ENCODE data around the gene CEBPB.
"Not testable (repeated sequence)": the region's sequence is repeated elsewhere in the genome, so short reads cannot be mapped to it uniquely, and the experiment has no call there.

Gene CEBPB

DNA sequence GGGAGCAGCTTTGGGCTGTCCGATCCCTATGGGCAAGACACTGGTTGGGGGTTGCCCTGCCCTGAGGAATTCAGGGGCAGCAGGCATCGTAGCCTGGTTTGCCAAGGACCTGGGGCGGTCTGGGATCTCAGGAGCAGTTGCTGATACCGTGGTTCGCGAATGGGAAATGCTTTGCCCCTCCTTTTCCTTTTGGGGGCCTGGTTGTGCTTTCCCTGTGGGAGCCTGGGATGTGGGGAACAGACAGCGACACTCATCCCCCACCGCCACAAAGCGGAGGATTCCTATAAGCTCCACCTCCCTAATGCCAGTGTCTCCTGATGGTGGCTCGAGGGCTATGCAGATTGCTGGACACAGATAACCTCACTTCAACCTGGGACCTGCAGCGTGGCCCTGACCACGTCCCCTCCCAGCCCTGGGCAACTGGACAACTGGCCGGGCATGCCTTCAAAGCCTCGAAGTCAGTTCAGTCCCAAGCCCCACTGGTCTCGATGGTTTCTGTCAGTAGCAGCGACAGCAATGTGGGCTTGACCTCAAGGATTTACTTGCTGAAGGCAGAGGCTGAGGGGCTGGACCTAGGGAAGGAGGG lies 3.3 kb downstream of the CEBPB start:
- no peak for DNase-seq

DNA sequence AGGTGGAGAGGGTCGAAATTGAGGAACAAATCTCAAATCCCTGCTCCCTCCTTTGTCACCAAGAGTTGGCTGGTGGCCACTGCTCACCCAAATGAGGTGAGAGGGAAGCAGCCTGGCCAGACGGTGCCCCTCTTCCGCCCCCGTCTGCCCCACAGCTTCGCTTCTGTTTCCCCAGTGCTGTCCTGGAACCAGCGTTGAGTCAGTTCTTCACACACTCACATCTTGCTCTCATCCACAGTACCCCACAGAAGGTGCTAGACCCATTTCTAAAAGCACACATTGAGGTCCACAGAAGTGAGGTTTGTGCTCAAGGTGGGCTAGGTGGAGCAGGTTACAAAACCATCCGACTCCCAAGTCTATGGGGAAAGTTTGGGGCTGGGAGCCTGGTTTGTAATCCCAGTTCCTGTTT lies 3.8 kb downstream of the CEBPB start:
- DNase-seq = no peak

DNA sequence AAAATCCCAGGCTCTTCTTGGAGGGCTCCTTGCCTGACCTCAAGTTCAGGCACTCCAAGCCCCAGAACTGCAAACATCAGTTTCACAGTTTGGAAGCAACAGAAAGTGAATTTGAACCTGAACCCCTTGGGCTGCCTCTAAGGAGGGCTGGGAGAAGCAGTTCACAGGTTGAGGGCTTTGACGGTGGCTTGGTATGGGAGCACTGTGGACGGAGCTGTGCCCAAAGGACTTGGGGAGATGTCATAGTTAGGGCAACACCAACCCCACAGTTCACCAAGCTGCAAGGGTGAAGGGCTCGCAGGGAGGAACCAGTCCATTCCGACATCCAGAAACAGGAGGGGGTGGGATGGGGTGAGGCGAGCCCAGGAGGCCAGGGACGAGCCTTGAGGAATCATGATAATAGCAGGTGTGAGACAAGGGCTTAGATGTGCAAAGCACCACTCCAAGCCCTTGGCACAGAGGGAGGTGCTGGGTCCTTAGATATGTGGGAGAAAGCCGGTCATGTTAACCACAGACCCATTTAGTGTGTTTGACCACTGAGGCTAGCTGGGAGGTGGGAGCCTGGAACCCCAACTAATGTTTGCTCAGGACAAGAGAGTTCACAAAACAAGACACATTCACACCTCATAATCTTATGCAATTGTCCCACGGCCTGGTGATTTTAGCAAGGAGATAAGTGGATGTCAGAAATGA lies 4.3 kb downstream of the CEBPB start:
- DNase-seq = no peak

DNA sequence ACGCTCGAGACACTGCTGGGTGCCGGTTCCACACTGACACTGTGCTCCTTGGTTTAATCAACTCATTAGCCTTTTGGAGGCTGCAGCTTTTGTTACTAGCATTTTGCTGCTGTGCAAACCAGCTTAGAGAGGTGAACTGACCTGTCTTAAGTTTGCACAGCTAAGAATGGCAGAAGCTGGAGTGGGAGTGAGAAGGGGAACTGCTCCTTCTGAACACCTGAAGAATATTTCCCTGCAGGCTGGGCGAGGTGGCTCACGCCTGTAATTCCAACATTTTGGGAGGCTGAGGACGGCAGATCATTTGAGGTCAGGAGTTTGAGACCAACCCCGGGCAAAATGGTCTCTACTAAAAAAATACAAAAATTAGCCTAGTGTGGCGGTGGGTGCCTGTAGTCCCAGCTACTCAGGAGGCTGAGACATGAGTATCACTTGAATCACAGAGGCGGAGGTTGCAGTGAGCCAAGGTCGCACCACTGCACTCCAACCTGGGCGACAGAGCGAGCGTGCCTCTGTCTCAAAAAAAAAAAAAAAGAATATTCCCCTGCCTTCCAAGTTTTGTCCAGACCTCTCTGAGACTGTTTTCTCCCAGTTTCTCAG lies 5.0 kb downstream of the CEBPB start:
- DNase-seq = no peak

DNA sequence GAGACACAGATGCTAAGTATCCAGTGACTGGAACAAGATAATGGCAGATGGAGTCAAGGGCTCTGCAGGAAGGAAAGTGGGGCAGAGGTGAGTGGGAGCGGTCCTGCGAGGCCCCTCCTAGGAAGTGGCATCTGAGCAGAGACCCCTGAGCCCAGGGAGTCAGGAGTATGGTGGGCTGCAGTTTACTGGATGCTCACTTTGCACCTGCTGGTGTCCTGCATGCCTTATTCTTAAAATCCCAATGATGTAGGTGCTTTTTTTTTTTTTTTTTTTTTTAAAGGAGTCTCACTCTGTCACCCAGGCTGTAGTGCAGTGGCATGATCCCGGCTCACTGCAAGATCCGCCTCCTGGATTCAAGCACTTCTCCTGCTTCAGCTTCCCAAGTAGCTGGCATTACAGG lies 5.6 kb downstream of the CEBPB start:
- DNase-seq = no peak

DNA sequence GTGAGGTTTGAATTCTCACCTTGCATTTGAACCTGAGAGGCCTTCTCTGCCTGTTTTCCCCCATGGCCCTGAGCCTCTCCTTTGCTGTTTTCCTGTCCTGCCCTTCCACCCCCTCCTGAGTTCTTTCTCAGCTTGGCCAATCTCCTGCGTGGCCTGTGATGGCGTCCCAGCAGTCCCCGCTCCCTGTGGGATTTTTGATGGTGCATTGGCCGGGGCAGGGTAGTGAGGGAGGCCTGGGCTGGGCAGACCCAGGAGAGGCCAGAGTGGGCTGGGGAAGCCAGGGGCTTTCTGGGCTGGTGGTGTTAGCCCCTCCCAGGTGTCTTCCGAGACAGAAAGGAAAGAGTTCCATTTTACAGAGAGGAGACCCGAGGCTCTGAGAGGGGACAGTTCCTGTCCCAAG lies 6.3 kb downstream of the CEBPB start:
- no peak for DNase-seq

DNA sequence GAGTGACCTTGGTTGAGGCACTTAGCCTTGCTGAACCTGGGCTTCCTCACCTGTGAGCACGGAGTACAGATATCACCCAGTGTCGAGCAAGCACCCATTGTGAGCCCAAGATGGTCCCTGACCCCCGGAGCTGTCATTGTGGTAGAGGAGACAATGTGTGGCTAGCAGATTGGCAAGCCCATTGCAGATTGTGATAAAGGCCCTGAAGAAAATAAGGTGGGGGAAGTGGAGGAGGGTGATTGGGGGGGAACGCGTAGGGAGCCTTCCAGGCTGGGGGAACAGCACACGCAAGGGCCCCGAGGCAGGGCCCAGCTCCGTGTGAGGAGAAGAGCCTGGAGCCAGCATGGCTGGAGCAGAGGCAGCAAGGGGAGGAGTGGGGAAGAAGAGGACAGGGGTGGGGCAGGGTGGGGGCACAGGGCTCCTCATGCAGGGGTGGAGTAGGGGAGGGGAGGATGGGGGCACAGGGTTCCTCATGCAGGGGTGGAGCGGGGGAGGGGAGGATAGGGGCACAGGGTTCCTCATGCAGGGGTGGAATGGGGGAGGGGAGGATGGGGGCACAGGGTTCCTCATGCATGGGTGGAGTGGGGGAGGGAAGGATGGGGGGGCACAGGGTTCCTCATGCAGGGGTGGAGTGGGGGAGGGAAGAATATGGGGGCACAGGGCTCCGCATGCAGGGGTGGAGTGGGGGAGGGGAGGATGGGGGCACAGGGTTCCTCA lies 7.0 kb downstream of the CEBPB start:
- DNase-seq = no peak

DNA sequence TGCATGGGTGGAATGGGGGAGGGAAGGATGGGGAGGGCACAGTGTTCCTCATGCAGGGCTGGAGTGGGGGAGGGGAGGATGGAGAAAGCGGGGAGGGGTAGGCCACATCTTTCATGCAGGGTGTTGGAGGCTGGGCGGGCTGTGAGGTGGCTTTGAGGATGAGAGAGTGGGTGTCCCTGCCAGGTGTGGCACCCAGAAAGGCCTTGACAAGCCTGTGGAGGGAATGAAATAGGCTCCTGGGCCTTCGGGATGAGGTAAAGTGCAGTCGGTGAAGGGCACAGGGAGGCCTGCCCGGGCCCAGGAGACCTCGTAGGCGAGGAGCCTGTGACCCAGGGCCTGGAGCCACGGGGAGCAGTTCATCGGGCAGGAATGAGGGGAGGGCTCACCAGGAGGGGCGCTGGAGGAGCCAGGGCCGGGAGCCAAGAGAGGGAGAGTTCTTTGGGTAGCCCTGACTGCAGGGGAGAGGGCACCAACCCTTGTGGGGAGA lies 7.6 kb downstream of the CEBPB start:
- no peak for DNase-seq

DNA sequence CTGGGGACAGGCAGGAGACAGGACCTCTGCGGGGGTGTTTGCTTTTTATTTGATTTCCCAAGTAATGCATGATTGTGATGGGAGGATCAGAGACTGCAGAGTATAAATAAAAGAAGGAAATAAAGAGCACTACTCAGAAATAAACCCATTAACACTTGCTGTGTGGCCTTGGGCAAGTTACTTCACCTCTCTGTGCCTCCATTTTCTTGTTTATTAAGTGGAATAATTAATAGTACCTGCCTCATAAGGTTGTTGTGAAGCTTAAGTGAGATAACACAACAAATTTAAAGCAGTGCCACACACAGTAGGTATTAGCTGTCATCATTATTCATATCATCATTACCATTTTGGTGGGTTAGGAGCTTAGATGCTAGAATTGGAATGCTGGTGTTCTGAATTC lies 8.1 kb downstream of the CEBPB start:
- DNase-seq = no peak

DNA sequence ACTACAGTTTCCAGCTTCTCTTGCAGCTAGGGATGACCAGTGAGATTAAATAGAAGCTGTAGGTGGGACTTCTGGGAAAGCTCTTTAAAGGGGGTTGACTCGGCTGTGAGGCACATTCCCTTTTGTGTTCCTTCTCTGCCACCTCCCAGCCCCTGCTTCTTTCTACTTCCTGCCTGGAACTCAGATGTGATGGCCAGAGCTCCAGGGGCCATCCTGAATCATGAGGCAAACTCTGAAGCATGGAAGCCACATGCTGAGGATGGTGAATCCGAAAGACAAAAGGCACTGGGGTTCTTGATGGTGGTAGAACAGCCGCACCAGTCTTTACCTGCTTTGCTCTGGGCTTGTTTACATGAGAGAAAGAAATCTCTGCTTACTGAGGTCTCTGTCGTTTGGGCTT lies 9.1 kb downstream of the CEBPB start:
- no peak for DNase-seq

DNA sequence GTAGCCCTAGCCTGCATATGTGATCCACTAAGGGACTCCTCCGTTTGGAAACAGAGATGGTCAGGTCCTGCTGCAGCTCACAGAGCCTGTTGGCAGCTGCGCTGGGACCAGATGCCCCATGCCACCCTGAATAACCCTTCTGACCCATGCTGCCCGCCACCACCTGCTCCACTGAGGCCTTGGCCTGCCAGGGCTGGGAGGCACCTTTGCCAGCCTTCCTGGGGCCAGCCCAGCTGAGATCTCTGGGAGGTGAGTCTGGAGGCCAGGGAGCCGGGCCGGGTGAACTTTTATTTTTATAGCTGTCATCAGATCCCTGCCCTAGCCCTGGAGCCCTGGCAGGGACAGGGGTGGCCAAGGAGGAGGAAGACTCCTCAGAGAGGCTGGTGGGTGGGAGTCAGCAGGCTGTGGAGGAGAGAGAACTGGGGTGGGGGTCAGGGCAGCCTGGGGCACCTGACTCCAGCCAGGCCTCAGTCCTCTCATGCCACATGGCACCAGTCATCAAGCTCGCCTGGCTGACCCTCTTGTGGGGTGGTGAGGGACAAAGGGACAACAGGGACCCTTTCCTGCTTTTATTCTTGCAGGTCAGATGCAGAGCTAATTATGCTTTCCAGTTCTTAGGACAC lies 10.0 kb downstream of the CEBPB start:
- DNase-seq = no peak

DNA sequence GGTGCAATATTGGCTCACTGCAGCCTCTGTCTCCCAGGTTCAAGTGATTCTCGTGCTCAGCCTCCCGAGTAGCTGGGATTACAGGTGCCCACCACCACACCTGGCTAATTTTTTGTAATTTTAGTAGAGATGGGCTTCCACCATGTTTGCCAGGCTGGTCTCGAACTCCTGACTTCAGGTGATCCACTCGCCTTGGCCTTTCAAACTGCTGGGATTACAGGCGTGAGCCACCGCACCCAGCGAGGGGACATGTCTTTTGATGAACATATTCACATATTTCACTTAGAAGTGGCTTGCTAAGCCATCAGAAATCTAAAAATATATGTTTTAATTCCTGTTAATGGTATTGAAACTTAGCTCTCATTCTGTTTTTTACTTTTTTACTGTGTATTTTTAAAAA lies 11.1 kb downstream of the CEBPB start:
- not testable (repeated sequence) for DNase-seq

DNA sequence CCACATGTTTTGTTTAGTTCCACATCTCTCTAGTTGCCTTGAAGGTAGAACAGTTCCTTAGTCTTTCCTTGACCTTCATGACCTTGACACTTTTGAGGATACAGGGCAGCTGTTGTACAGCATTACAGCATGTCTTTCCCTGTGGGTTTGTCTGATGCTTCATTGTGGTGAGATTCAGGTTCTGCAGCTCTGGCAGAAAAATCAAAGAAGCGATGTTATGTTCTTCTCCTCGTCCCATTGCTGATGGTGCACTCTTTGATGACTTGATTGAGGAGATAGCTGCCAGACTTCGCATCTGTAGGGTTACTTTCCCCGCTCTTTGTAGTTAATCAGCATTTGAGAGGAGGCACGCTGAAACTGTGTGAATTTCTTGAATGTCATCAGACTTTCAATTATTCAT lies 12.0 kb downstream of the CEBPB start:
- no peak for DNase-seq

DNA sequence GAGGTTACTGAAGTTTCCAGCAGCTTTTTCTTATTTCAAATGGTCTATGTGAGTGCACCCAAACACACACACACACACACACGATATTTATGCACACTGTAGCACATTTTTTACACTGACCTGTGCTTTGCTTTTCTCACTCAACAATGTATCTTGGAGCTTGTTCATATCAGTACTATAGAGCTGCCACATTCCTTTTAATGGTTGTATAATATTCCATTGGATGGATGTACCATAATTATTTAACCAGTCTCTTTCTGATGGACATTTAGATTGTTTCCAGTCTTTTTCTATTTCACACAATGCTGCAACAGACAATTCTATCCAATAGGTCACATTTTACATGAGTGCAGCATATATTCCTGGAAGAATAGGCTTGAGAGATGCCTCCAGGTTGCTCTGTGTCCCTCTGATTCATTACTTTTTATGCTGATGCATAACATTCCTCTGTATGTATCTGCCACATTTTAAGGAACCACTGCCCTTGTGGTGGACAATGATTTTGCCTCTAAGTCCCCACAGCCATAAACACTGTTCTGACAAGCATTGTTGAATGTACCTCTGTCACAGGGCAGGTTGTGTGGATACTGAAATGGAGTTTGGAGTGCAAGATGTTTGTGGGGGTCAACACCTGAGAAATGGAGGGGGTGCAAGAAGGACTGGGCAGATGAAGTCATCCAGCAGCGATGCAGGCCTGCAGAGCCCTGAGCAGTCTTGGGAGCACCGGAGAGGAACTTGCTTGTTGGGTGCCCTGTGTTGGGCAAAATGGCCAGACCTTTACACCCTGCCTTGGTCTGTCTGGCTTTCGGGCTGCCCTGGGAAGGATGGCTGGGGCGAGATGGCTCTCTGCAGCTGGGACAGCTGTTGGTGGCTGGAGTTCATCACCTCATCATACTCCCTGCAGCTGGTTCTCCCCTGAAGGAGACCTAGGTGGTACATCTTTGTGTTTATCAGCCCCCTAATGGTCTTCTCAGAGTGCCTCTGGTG lies 13.6 kb downstream of the CEBPB start:
- DNase-seq = no peak

DNA sequence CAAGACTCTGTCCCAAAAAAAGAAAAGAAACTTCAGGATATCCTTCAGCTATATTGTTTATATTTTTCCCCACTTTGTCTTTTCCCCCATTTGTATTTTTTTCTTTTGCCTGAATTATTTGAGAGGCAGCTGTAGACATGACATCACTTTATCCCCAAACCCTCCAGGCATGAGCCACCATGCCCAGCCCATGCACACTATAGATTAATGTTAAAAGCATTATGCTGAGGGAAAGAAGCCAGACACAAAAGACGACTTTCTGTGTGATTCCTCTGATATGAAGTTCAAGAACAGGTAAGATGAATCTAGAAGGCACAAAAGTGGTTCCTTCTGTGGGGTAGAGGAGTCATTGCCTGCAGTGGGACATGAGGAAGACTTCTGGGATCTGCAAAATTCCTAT lies 16.4 kb downstream of the CEBPB start:
- DNase-seq = no peak

DNA sequence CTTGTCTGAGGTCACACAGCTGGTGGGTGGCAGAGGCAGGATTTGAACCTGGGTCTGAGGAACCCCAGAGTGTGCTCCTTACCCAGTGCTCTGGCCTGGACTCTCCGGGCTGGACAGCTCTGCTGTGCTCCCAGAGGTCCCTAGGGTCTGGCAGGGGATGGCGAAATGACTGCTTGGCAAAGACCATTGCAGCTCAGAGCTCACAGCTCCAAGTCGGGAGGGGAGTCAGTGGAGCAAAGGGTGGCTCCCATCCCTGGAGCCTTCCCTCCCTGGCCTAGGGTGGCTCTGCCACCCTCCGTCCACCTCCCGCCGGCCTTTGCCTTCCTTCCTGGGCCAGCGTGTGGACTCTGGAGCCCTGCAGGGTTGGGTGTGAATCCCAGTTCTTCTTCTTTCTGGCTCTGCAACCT lies 17.5 kb downstream of the CEBPB start:
- no peak for DNase-seq

DNA sequence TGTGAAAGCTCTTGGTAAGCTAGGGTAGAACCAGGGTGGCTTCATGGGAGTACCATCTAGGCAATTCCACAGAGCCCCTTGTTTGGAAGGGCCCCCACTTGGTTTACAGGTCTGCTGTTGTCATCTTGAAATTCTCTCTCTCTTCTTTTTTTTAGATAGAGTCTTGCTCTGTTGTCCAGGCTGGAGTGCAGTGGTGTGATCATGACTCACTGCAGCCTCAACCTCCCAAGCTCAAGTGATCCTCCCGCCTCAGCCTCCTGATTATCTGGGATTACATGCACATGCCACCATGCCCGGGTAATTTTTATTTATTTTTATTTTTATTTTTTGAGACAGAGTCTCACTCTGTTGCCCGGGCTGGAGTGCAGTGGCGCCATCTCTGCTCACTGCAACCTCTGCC lies 18.2 kb downstream of the CEBPB start:
- DNase-seq = not testable (repeated sequence)

DNA sequence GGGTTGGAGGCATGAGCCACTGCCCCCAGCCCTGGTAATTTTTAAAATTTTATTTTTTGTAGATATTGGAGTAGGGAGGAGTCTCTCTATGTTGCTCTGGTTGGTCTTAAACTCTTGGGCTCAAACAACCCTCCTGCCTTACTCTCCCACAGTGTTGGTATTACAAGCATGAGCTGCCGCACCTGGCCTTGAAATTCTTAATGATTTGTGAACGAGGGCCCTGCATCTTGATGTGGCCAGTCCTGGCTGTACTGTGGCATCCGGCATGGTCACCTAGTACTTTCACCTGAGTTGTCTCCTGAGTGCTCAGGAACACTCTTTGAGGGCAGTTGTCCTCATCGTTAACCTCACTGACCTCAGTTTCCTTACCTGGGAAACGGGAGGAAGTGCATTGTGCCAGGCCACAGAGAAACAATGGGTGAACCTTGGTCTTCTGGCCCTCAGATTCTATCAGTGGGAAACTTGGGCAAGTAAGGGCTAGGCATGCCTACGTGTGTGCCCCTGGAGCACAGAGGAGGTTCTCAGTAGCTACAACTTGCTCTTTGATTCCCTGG lies 19.5 kb downstream of the CEBPB start:
- no peak for DNase-seq

DNA sequence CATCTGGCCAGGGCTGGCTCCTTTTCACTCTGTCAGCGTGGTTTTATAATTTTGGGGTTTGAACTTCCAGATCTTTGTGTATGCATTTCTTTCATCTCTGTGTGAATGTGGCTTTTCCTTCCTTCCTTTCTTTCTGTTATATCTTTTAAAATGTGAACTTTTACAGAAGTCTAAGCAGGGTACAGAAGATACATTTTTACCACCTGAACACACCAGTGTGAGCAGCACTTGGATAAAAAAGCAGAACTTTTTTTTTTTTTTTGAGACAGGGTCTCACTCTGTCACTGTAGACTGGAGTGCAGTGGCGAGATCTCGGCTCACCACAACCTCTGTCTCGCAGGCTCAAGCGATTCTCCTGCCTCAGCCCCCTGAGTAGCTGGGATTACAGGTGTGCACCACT lies 20.5 kb downstream of the CEBPB start:
- no peak for DNase-seq

DNA sequence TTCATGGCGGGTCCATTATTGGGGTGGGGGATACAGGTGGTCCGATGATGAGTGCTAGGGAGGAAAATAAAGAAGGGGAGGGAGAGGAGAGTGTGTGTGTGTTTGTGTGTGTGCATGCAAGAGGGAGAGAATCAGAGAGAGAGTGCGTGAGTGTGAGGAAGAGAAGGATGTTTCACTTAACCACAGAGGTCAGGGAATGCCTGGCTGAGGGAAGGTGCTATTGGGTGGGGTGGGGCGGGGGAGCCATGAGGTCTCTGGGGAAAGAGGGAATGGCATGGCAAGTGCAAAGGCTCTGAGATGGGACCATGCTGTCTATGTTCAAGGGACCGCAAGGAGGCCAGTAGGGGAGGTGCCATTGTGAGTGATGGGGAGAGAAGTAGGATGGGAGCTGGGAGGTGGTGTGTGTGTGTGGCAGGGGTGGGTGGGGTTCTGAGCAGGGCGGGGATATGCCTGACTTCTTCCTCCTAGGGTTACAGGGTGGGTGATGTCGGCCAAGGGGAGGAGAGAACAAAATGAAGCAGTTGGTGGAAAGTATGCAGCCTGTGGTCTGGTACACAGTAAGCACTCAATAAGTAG lies 23.0 kb downstream of the CEBPB start:
- no peak for DNase-seq

DNA sequence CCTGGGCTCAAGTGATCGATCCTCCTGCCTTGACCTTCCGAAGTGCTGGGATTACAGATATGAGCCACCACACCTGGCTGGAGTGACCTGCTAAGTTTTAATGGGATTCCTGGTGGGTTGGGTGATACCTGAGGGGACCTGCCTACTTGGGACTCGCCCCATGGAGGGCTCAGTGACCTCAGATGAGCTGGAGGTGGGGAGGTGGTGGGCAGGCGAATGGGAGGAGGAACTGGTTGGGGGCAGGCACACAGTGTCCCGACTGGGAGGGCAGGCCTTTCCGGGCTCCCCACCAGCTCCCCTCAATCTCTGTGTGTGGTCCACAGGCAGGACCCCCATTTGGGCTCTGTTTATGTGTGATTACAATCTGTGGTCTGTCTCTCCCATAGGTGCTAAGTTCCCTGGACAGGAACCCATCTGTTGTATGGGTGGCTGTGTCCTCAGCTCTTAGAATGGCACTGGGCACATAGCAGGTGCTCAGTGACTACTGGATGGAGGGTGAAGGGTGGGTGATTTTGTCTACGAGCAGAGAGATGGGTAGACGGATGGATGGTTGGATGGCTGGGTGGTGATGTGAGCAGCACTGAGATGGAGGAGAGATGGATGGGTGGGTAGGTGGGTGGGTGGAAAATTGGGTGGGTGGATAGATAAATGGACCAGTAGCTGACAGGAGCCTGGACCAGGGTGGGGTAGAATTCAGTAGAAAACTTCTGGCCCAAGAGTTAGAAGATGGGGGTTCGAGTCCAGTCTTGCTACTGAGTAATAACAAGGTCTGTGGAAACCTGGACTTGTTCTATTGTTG lies 23.8 kb downstream of the CEBPB start:
- DNase-seq = no peak
